SJSA1 (cell line): ENCODE results near the gene ATG7. TPM values are rescaled to one million over a fixed set of nuclear protein-coding genes. Genes with fewer than 3 reads are reported as not detected.
"Not testable (repeated sequence)": the region's sequence is repeated elsewhere in the genome, so short reads cannot be mapped to it uniquely, and the experiment has no call there.

ENCODE experiments used
- DNase-seq, 2 experiments: peaks; one replicate each; pipeline ENCODE4 v3.0.0-alpha.2; 2015 to 2020; ENCODE audit warnings: low spot score in 2 of 2, low read depth in 1 of 2
- H3K27ac ChIP-seq: fragments of 250-450 bp; sonication (Bioruptor Pico); 2 replicates; pipeline ENCODE4 v1.5.1; 2020; ENCODE audit warnings: mild to moderate bottlenecking, moderate library complexity
- H3K27me3 ChIP-seq: fragments of 250-450 bp; sonication (Bioruptor Pico); replicated peaks from 2 replicates; pipeline ENCODE4 v1.5.1; 2020; ENCODE audit warnings: mild to moderate bottlenecking, moderate library complexity
- H3K36me3 ChIP-seq: fragments of 250-450 bp; sonication (Bioruptor Pico); 2 replicates; pipeline ENCODE4 v1.5.1; 2020; ENCODE audit warnings: mild to moderate bottlenecking
- H3K4me1 ChIP-seq: fragments of 250-450 bp; sonication (Bioruptor Pico); replicated peaks from 2 replicates; pipeline ENCODE4 v1.6.1; 2021; ENCODE audit warnings: mild to moderate bottlenecking
- H3K4me3 ChIP-seq: fragments of 250-450 bp; sonication (Bioruptor Pico); 2 replicates; pipeline ENCODE4 v1.5.1; 2020; ENCODE audit warnings: mild to moderate bottlenecking
- H3K9me3 ChIP-seq: fragments of 250-450 bp; sonication (Bioruptor Pico); replicated peaks from 2 replicates; pipeline ENCODE4 v1.5.1; 2020; ENCODE audit warnings: mild to moderate bottlenecking
- total RNA-seq: library from RNA; depleted of rRNA; stranded (reverse); fragments of >200 nt; shearing (Covaris generic); gene quantifications from 2 replicates; pipeline ENCODE4 v1.2.3, GENCODE V29; 2014

ATG7 gene
- total RNA-seq, 1 experiment from 2014 or later = 45.2 TPM

GRCh38 chr3:11508346-11509172 lies 236.4 kb downstream of the ATG7 start:
- Histone ChIP-seq H3K36me3 (no peaks in the 10 kb centered on the region), H3K27ac (peak overlapping the region; percentile 87), H3K9me3 (no peaks in the 10 kb centered on the region), H3K27me3 (no peaks in the 10 kb centered on the region), H3K4me1 (peaks cover 46% of the 10 kb centered on the region), H3K4me3 (no peak overlapping the region)
- no peak for DNase-seq

GRCh38 chr3:11509173-11510000 lies 237.2 kb downstream of the ATG7 start:
- Histone ChIP-seq H3K9me3 (no peaks in the 10 kb centered on the region), H3K4me1 (peaks cover 55% of the 10 kb centered on the region), H3K27me3 (no peaks in the 10 kb centered on the region), H3K27ac (peak overlapping the region; percentile 87), H3K36me3 (no peaks in the 10 kb centered on the region), H3K4me3 (no peak overlapping the region)
- peak; percentile 79 to 87 for DNase-seq

GRCh38 chr3:11510001-11510340 lies 237.8 kb downstream of the ATG7 start:
- DNase-seq = no peak
- Histone ChIP-seq H3K27ac (peak overlapping the region; percentile 38), H3K27me3 (no peaks in the 10 kb centered on the region), H3K9me3 (no peaks in the 10 kb centered on the region), H3K4me1 (peaks cover 61% of the 10 kb centered on the region), H3K36me3 (no peaks in the 10 kb centered on the region), H3K4me3 (no peak overlapping the region)

GRCh38 chr3:11510356-11510755 lies 238.2 kb downstream of the ATG7 start:
- peaks cover 61% of the 10 kb centered on the region for H3K4me1 ChIP-seq
- no peaks in the 10 kb centered on the region for H3K36me3 ChIP-seq
- peak overlapping the region; percentile 38; the same call in 1 of the 2 replicates for H3K27ac ChIP-seq
- H3K4me3 ChIP-seq = no peak overlapping the region
- DNase-seq = no peak
- H3K9me3 ChIP-seq = no peaks in the 10 kb centered on the region
- H3K27me3 ChIP-seq = no peaks in the 10 kb centered on the region

GRCh38 chr3:11511606-11512005 lies 239.4 kb downstream of the ATG7 start:
- peaks cover 61% of the 10 kb centered on the region for H3K4me1 ChIP-seq
- not testable (repeated sequence) for H3K27ac ChIP-seq, H3K36me3 ChIP-seq, DNase-seq, H3K4me3 ChIP-seq, H3K9me3 ChIP-seq, H3K27me3 ChIP-seq

- Histone ChIP-seq H3K27ac (peak overlapping the region; percentile 64; the same call in 1 of the 2 replicates), H3K4me1 (peaks cover 44% of the 10 kb centered on the region)
- not testable (repeated sequence) for H3K27me3 ChIP-seq, H3K36me3 ChIP-seq, H3K9me3 ChIP-seq, DNase-seq, H3K4me3 ChIP-seq
Observed at GRCh38 chr3:11513125-11513816, 241.1 kb downstream of the ATG7 start.

- Histone ChIP-seq H3K36me3 (no peaks in the 10 kb centered on the region), H3K4me3 (no peak overlapping the region), H3K27me3 (no peaks in the 10 kb centered on the region), H3K27ac (peak overlapping the region; percentile 64), H3K9me3 (no peaks in the 10 kb centered on the region), H3K4me1 (peaks cover 39% of the 10 kb centered on the region)
- no peak for DNase-seq
Observed at GRCh38 chr3:11513817-11514135, 241.6 kb downstream of the ATG7 start.

- peaks cover 34% of the 10 kb centered on the region for H3K4me1 ChIP-seq
- no peaks in the 10 kb centered on the region for H3K9me3 ChIP-seq
- H3K27ac ChIP-seq = peak overlapping the region; percentile 64
- no peaks in the 10 kb centered on the region for H3K36me3 ChIP-seq
- peak; percentile 65 to 70 for DNase-seq
- H3K4me3 ChIP-seq = no peak overlapping the region
- H3K27me3 ChIP-seq = no peaks in the 10 kb centered on the region
Observed at GRCh38 chr3:11514191-11514821, 242.1 kb downstream of the ATG7 start.

- H3K36me3 ChIP-seq = no peaks in the 10 kb centered on the region
- no peak overlapping the region for H3K27ac ChIP-seq
- H3K27me3 ChIP-seq = no peaks in the 10 kb centered on the region
- H3K4me3 ChIP-seq = no peak overlapping the region
- peaks cover 28% of the 10 kb centered on the region for H3K4me1 ChIP-seq
- no peak for DNase-seq
- H3K9me3 ChIP-seq = no peaks in the 10 kb centered on the region
Observed at GRCh38 chr3:11517601-11518000, 245.4 kb downstream of the ATG7 start.

- Histone ChIP-seq H3K4me1 (peaks cover 24% of the 10 kb centered on the region), H3K36me3 (no peaks in the 10 kb centered on the region), H3K27ac (no peak overlapping the region), H3K27me3 (no peaks in the 10 kb centered on the region), H3K4me3 (no peak overlapping the region), H3K9me3 (no peaks in the 10 kb centered on the region)
- no peak for DNase-seq
Observed at GRCh38 chr3:11521167-11521566, 249.0 kb downstream of the ATG7 start.

- H3K4me3 ChIP-seq = no peak overlapping the region
- no peaks in the 10 kb centered on the region for H3K9me3 ChIP-seq
- H3K27me3 ChIP-seq = no peaks in the 10 kb centered on the region
- H3K36me3 ChIP-seq = no peaks in the 10 kb centered on the region
- DNase-seq = no peak
- peaks cover 24% of the 10 kb centered on the region for H3K4me1 ChIP-seq
- no peak overlapping the region for H3K27ac ChIP-seq
Observed at GRCh38 chr3:11522398-11522715, 250.2 kb downstream of the ATG7 start.

GRCh38 chr3:11522953-11523571 lies 250.9 kb downstream of the ATG7 start:
- no peak overlapping the region for H3K27ac ChIP-seq
- DNase-seq = no peak

GRCh38 chr3:11523572-11524101 lies 251.4 kb downstream of the ATG7 start:
- DNase-seq = no peak
- H3K4me3 ChIP-seq = no peak overlapping the region
- no peaks in the 10 kb centered on the region for H3K36me3 ChIP-seq
- peaks cover 24% of the 10 kb centered on the region for H3K4me1 ChIP-seq
- H3K9me3 ChIP-seq = no peaks in the 10 kb centered on the region
- no peak overlapping the region for H3K27ac ChIP-seq
- no peaks in the 10 kb centered on the region for H3K27me3 ChIP-seq

More at GRCh38 chr3:11522953-11523571, 250.9 kb downstream of the ATG7 start:
- H3K36me3 ChIP-seq = no peaks in the 10 kb centered on the region
- no peaks in the 10 kb centered on the region for H3K27me3 ChIP-seq
- no peak overlapping the region for H3K4me3 ChIP-seq
- H3K4me1 ChIP-seq = peaks cover 24% of the 10 kb centered on the region
- no peaks in the 10 kb centered on the region for H3K9me3 ChIP-seq
